ENCODE data around the gene FLOT1.

FLOT1 gene

DNA sequence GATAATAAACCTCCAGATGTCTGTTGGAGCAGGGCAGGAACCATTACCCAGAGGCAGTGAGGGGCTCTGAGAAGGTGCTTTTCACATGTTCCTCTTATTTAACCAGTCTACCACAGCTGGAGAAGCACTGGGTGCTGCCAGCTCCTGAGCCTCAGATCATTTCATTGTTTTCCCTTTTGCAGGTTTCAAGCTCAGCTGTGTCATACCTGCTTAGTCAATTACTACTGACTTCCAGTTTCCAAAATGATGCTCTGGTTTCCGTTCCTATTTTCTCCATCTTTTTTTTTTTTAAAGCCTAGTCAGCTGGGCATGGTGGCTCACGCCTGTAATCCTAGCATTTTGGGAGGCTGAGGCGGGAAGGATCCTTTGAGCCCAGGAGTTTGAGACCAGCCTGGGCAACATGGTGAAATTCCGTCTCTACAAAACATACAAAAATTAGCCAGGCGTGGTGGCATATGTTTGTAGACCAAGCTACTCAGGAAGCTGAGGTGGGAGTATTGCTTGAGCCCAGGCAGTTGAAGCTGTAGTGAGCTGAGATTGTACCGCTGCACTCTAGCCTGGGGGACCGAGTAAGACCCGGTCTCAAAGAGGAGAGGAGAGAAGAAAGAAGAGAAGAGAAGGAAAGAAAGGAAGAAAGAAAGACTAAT lies 6.7 kb downstream of the FLOT1 start:
- no peak overlapping the region for H3K4me2 ChIP-seq (ENCODE audit: insufficient read depth, low read length, poor library complexity, severe bottlenecking)
- peaks cover 46 to 97% of the 10 kb centered on the region in 2 donors for H3K36me3 ChIP-seq (replicated peaks in 1 of 2; ENCODE audit: control insufficient read depth in 2 of 2, insufficient read depth in 2 of 2, low read length in 2 of 2)
- no peak overlapping the region for H3K23ac ChIP-seq (ENCODE audit: low read depth, low read length, poor library complexity)
- H2BK120ac ChIP-seq (ENCODE audit: low read depth, low read length): no peak overlapping the region
- no CpG with 5 or more reads among the region's 8 CpGs for WGBS, 2 donors (ENCODE audit: extremely low coverage in 2 of 2, insufficient read length in 2 of 2, insufficient replicate concordance in 1 of 2)
- no peak overlapping the region for H3K18ac ChIP-seq (ENCODE audit: low read length)
- H3K9ac ChIP-seq (ENCODE audit: low read depth, low read length, poor library complexity): no peak overlapping the region
- H2BK12ac ChIP-seq (ENCODE audit: low read length): no peak overlapping the region
- H3K27me3 ChIP-seq (ENCODE audit: control insufficient read depth in 3 of 3, insufficient read depth in 3 of 3, low read depth in 1 of 3, low read length in 3 of 3): no peaks in the 10 kb centered on the region
- H3K4me3 ChIP-seq (ENCODE audit: low read length in 2 of 2): no peak overlapping the region
- no peak for DNase-seq (ENCODE audit: low spot score)
- H4K91ac ChIP-seq (ENCODE audit: low read depth, low read length, poor library complexity): no peak overlapping the region
- no peak overlapping the region for H4K8ac ChIP-seq (ENCODE audit: low read depth, low read length)
- H3K9me3 ChIP-seq (replicated peaks in 1 of 2; ENCODE audit: control insufficient read depth in 2 of 2, insufficient read depth in 1 of 2, low read depth in 1 of 2, low read length in 2 of 2): no peaks in the 10 kb centered on the region
- no peak overlapping the region for H2AK5ac ChIP-seq (ENCODE audit: low read depth, low read length)
- no peak overlapping the region for H3K14ac ChIP-seq (ENCODE audit: low read length)
- H3K4me1 ChIP-seq (ENCODE audit: control insufficient read depth in 2 of 2, insufficient read depth in 1 of 2, low read depth in 1 of 2, low read length in 2 of 2): no peaks in the 10 kb centered on the region
- no peak overlapping the region for H2BK5ac ChIP-seq (ENCODE audit: low read length)
- no peak overlapping the region for H2AFZ ChIP-seq (ENCODE audit: low read length)
- H3K4ac ChIP-seq (ENCODE audit: low read length): no peak overlapping the region
- no peak overlapping the region for H2BK15ac ChIP-seq (ENCODE audit: low read length)
- no peak overlapping the region for H3K27ac ChIP-seq (replicated peaks; ENCODE audit: low read length)
- H3K79me1 ChIP-seq (ENCODE audit: low read depth, low read length): peaks cover 4% of the 10 kb centered on the region

DNA sequence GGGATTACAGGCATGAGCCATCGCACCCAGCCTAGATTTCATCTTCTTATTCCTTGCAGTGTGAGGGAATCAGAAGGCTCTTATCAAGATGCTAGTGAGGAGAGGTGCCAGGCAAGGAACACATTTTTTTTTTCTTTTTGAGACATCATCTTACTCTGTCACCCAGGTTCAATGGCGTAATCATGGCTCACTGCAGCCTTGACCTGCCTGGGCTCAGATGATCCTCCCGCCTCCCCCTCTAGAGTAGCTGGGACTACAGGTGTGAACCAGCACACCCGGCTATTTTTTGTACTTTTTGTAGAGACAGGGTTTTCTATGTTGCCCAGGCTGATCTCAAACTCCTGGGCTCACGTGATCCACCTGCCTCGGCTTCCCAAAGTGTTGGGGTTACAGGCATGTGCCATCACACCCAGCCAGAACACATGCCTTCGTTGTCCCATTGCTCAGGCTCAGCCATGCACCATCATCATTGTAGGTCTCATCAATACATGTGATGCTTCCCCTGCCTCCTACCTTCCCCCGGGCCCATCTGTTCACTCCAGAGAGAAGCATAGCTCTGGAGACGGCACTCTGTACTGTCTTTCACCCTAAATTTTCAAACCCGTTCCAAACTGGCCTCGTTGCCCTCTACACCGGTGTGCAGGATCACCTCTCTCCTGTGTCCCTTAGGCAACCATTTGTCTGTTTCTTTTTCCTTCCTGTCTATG lies 10.1 kb downstream of the FLOT1 start:
- H3K27me3 ChIP-seq (ENCODE audit: control insufficient read depth in 3 of 3, insufficient read depth in 3 of 3, low read depth in 1 of 3, low read length in 3 of 3): no peaks in the 10 kb centered on the region
- H3K79me1 ChIP-seq (ENCODE audit: low read depth, low read length): peaks cover 4% of the 10 kb centered on the region
- no peak overlapping the region for H2BK12ac ChIP-seq (ENCODE audit: low read length)
- no peak overlapping the region for H4K91ac ChIP-seq (ENCODE audit: low read depth, low read length, poor library complexity)
- H3K4me2 ChIP-seq (ENCODE audit: insufficient read depth, low read length, poor library complexity, severe bottlenecking): no peak overlapping the region
- no peak overlapping the region for H2BK5ac ChIP-seq (ENCODE audit: low read length)
- peaks cover 41 to 94% of the 10 kb centered on the region in 2 donors for H3K36me3 ChIP-seq (replicated peaks in 1 of 2; ENCODE audit: control insufficient read depth in 2 of 2, insufficient read depth in 2 of 2, low read length in 2 of 2)
- no peak overlapping the region for H2BK120ac ChIP-seq (ENCODE audit: low read depth, low read length)
- H3K4me3 ChIP-seq (ENCODE audit: low read length in 2 of 2): no peak overlapping the region
- no peak overlapping the region for H3K14ac ChIP-seq (ENCODE audit: low read length)
- peak overlapping the region; percentile 65 for H3K23ac ChIP-seq (ENCODE audit: low read depth, low read length, poor library complexity)
- H3K9ac ChIP-seq (ENCODE audit: low read depth, low read length, poor library complexity): no peak overlapping the region
- no peak for DNase-seq (ENCODE audit: low spot score)
- H2BK15ac ChIP-seq (ENCODE audit: low read length): no peak overlapping the region
- no peak overlapping the region for H2AFZ ChIP-seq (ENCODE audit: low read length)
- no CpG with 5 or more reads among the region's 12 CpGs for WGBS, 2 donors (ENCODE audit: extremely low coverage in 2 of 2, insufficient read length in 2 of 2, insufficient replicate concordance in 1 of 2)
- no peaks in the 10 kb centered on the region for H3K4me1 ChIP-seq (ENCODE audit: control insufficient read depth in 2 of 2, insufficient read depth in 1 of 2, low read depth in 1 of 2, low read length in 2 of 2)
- no peak overlapping the region for H4K8ac ChIP-seq (ENCODE audit: low read depth, low read length)
- no peak overlapping the region for H3K18ac ChIP-seq (ENCODE audit: low read length)
- H3K9me3 ChIP-seq (replicated peaks in 1 of 2; ENCODE audit: control insufficient read depth in 2 of 2, insufficient read depth in 1 of 2, low read depth in 1 of 2, low read length in 2 of 2): no peaks in the 10 kb centered on the region
- no peak overlapping the region for H3K4ac ChIP-seq (ENCODE audit: low read length)
- H2AK5ac ChIP-seq (ENCODE audit: low read depth, low read length): no peak overlapping the region
- no peak overlapping the region for H3K27ac ChIP-seq (replicated peaks; ENCODE audit: low read length)

DNA sequence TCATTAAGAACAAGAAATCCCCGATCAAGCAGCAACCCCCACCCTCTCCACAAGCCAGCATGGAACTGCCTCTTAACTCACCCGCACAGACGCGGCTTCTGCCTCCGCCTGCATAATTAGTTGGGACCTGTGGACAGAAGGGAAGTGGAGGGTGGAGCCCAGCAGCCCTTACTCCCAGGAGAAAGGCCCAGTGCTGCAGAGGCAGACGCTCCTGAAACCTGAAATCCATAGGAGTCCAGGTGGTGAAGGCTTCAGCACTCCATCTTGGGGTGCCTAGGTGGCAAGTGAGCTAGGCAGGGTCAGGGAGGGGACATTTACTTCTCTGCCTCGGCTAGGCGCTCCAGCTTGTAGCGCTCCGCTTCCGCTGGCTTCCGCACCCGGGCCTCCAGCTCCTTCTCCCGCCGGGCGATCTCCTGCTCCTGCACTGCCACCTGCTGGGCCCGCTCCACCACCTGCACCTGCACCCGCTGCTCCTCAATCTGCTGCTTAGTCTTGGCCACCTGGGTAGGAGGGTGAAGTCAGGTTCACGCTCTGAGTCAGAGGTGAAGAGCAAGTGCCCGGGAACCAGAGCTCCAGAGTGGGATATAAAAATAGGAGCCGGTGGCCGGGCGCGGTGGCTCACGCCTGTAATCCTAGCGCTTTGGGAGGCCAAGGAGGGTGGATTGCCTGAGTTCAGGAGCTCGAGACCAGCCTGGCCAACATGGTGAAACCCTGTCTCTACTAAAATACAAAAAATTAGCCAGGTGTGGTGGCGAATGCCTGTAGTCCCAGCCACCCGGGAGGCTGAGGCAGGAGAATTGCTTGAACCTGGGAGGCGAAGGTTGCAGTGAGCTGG lies 11.7 kb downstream of the FLOT1 start:
- no peaks in the 10 kb centered on the region for H3K27me3 ChIP-seq (ENCODE audit: control insufficient read depth in 3 of 3, insufficient read depth in 3 of 3, low read depth in 1 of 3, low read length in 3 of 3)
- H3K14ac ChIP-seq (ENCODE audit: low read length): no peak overlapping the region
- no peak overlapping the region for H3K9ac ChIP-seq (ENCODE audit: low read depth, low read length, poor library complexity)
- no peaks in the 10 kb centered on the region for H3K9me3 ChIP-seq (replicated peaks in 1 of 2; ENCODE audit: control insufficient read depth in 2 of 2, insufficient read depth in 1 of 2, low read depth in 1 of 2, low read length in 2 of 2)
- H3K4me2 ChIP-seq (ENCODE audit: insufficient read depth, low read length, poor library complexity, severe bottlenecking): no peak overlapping the region
- H3K27ac ChIP-seq (replicated peaks; ENCODE audit: low read length): no peak overlapping the region
- H2BK12ac ChIP-seq (ENCODE audit: low read length): no peak overlapping the region
- H2BK120ac ChIP-seq (ENCODE audit: low read depth, low read length): no peak overlapping the region
- DNase-seq (ENCODE audit: low spot score): no peak
- no peak overlapping the region for H4K91ac ChIP-seq (ENCODE audit: low read depth, low read length, poor library complexity)
- no peak overlapping the region for H3K4me3 ChIP-seq (ENCODE audit: low read length in 2 of 2)
- no peak overlapping the region for H2BK15ac ChIP-seq (ENCODE audit: low read length)
- H2BK5ac ChIP-seq (ENCODE audit: low read length): peak overlapping the region; percentile 29
- H3K23ac ChIP-seq (ENCODE audit: low read depth, low read length, poor library complexity): peak overlapping the region; percentile 91
- H2AK5ac ChIP-seq (ENCODE audit: low read depth, low read length): no peak overlapping the region
- H3K79me1 ChIP-seq (ENCODE audit: low read depth, low read length): no peaks in the 10 kb centered on the region
- H3K36me3 ChIP-seq (replicated peaks in 1 of 2; ENCODE audit: control insufficient read depth in 2 of 2, insufficient read depth in 2 of 2, low read length in 2 of 2): peaks cover 36 to 89% of the 10 kb centered on the region in 2 donors
- no peak overlapping the region for H2AFZ ChIP-seq (ENCODE audit: low read length)
- WGBS, 2 donors (ENCODE audit: extremely low coverage in 2 of 2, insufficient read length in 2 of 2, insufficient replicate concordance in 1 of 2): no CpG with 5 or more reads among the region's 30 CpGs
- no peak overlapping the region for H3K4ac ChIP-seq (ENCODE audit: low read length)
- no peak overlapping the region for H4K8ac ChIP-seq (ENCODE audit: low read depth, low read length)
- H3K4me1 ChIP-seq (ENCODE audit: control insufficient read depth in 2 of 2, insufficient read depth in 1 of 2, low read depth in 1 of 2, low read length in 2 of 2): no peaks in the 10 kb centered on the region
- H3K18ac ChIP-seq (ENCODE audit: low read length): no peak overlapping the region
